Central memory CD4-positive, alpha-beta T cell (primary cell): ENCODE data around the gene LRRC4C.
"Not testable (repeated sequence)": the region's sequence is repeated elsewhere in the genome, so short reads cannot be mapped to it uniquely, and the experiment has no call there.

Experiments
- DNase-seq: peaks from one replicate; pipeline ENCODE4 v3.0.0; 2022

LRRC4C gene

GRCh38 chr11:41110527-41110926, 348.9 kb downstream of the LRRC4C start:
- DNase-seq: no peak

DNA sequence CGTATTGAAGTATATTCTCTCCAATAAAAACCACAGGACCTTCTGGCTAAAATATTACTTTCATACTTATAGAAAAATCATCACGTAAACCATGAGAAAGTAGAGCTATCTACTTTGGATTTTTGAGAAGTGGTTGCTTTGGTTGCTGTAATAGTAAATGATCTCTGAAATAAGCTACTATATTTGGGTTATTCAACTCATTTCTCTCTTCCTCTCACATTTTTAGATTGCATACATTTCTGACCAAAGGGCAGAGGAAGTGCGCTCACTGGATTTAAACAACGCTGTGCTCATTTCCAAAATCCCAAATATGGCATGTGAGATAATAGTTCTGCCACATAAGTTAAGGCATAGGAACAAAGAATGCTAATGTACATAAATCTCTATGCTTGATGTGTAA, 357.0 kb downstream of the LRRC4C start:
- DNase-seq: no peak

DNA sequence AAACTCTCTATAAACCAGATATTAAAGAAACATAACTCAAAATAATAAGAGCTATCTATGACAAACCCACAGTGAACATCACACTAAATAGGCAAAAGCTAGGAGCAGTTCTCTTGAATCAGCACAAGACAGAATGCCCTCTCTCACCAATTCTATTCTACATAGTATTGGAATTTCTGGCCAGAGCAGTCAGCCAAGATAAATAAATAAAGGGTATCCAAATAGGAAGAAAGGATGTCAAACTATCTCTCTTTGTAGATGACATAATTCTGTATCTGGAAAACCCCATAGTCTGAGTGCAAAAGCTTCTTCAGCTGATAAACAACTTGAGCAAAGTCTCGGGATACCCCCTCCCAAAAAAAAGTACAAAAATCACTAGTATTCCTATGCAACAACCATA, 359.8 kb downstream of the LRRC4C start:
- no peak for DNase-seq

DNA sequence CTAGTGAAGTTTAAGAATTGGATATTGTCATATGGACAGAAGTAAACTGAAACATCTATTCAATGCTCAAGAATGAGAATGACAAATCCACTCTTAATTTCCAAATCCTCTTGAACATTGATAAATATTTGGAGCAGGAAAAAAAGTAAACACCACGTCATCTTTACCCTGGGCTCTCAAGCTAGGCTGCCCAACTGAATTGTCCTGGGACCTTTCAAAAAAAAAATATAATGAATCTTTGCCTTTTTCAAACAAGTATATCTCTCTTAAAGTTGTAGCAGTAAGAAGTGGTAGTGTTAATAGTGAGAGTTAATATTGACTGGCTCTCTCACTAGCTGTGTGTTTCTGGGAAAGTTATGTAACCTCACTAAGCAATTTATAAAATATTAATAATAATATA, 374.3 kb downstream of the LRRC4C start:
- DNase-seq: no peak

- no peak for DNase-seq
These were observed 377.6 kb downstream of the LRRC4C start for GRCh38 chr11:41081756-41082285.

- DNase-seq: no peak
These were observed 385.1 kb downstream of the LRRC4C start for GRCh38 chr11:41074318-41074717.

- no peak for DNase-seq
These were observed 394.0 kb downstream of the LRRC4C start for GRCh38 chr11:41065432-41065831.

DNA sequence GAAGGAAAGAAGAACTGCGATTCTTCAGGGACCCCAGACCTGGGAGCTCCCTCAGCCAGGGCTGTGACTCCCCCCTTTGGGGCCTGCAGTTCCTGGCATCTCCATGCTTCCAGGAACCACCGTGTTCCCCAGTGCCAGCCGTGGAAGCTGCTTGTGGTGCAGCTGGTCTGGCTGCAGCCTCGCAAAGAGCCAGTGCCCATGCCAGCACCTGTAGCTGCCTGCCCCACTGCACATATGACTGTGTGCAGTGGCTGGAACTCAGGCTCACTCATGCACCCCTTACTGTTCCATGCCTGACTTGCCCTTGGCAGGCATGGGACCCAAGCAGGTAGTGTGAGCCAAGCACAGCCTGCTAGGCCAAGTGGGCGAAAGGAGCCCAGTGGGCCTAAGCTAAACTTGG, 401.3 kb downstream of the LRRC4C start:
- DNase-seq: no peak

GRCh38 chr11:41056892-41057569, 402.4 kb downstream of the LRRC4C start:
- DNase-seq: no peak

DNA sequence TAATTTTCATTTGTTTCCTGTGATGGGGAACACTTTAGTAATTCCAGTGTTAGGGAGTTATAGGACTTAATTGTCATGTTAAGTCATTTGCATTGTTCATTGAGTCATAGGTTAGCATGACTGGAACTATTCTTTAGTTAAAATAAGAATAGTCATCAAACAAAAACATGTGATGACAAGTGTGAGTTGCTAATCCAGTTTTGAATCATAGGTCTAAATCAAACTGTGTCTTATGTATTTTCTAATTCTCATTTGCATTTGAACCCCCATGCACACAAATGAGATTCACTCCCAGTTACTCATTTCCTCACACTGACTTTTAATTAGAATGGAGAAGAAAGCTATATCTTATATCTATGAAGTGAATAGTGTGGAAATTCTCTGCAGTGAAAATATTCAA, 405.6 kb downstream of the LRRC4C start:
- no peak for DNase-seq

DNA sequence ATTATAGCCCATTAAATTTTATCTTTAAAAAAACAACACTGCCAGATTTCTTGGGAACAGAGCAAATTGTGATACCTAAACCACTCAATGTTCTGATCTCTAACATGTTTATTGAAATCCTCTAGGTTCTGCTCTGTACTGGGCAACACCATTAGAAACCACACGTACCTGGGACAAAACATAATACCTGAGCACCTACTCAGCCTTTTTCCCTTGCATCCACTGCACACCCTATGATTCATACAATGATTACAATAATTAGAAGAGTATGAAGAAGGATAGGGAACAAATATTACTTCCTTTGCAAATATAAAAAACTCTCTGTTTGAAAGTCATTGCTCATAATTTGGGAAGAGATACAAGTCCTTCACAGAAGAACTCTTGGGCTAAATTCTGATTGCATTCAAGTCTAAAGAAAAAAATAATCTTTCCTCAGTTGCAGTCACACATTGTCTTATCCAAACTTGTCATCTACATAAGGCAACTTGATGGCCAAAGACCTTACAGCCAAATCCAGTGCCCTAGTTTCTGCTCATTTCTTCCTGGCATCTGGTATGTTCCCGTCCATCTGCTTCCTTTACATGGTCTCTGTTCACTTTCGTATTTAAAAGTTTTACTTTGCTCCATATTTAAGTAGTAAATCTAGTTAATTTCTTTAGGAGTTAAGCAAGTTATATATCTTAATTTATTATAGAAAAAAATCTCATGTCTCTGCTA, 407.4 kb downstream of the LRRC4C start:
- no peak for DNase-seq

DNA sequence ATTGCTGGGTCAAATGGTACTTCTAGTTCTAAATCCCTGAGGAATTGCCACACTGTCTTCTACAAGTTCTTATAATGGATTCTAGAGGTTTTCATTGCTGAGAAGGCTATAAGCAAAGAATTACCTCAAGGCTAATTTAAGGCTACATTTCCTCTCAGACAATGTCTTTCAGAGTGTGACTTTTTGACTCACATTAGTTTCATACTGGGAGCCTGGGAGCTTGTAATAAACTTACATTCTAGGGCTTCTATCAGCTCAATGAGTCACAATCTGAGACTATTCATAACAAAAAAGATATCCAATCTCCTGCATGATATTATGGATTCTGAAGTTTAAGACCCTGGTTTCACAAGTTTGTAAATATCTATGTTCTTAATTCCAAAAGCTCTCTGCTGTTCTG, 408.7 kb downstream of the LRRC4C start:
- DNase-seq: no peak

- no peak for DNase-seq
These were observed 412.2 kb downstream of the LRRC4C start for GRCh38 chr11:41047229-41047628.

DNA sequence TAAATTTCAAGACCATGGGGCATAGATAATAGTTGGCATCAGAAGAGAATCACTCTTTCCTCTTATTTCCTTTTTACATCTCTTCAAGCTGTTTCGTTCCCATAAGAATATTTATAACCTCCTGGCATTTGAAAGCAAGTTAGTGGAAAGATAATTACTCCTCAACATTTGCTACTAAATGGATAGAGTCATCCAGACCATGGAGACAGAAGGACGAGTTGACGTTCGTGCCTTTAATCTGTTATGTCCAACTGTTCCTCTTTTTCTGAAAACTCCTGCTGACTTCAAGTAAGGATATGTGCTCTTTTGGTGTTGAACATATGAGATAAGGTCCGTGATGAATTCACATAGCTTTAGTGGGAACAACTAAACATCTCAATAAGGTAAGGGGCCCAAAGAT, 414.2 kb downstream of the LRRC4C start:
- DNase-seq: no peak

- DNase-seq: no peak
These were observed 414.7 kb downstream of the LRRC4C start for GRCh38 chr11:41044747-41045146.

- no peak for DNase-seq
These were observed 416.8 kb downstream of the LRRC4C start for GRCh38 chr11:41042688-41043087.

DNA sequence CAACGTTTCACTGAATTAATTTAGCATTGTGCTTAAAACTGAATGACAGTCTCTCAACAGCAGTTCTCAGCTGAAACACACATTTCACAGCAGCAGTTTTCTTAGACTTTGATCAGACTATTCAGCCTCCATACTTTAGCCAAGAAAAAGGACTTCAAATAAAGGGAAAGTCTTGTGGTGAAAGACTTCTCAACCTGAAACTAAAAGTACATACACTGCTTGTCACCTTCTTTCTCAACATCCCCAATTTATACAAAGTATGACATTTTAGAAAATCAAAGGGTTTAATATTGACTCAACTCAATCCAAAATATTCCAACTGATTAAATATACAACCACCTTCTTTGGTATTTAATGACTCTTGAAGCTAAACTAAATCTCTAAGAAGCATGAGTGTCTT, 419.0 kb downstream of the LRRC4C start:
- DNase-seq: no peak

DNA sequence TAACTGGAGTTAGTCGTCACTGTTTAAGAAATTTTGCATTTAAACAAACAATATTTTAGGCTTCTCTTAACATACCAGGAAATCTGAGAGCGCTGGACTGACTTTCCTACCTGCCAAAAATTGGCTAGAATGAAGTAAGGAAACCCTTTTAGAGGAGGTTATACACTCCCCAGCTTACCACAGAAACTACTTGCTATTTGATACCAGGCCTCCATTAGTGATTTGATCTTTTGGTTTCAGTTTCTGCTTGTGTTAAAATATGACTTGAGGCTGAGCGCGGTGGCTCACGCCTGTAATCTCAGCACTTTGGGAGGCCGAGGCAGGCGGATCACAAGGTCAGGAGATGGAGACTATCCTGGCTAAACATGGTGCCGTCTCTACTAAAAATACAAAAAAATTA, 419.9 kb downstream of the LRRC4C start:
- no peak for DNase-seq

- DNase-seq: no peak
These were observed 427.8 kb downstream of the LRRC4C start for GRCh38 chr11:41031551-41032060.

- no peak for DNase-seq
These were observed 439.2 kb downstream of the LRRC4C start for GRCh38 chr11:41020259-41020658.

GRCh38 chr11:41019666-41020065, 439.8 kb downstream of the LRRC4C start:
- DNase-seq: not testable (repeated sequence)

- no peak for DNase-seq
These were observed 441.2 kb downstream of the LRRC4C start for GRCh38 chr11:41018224-41018623.

- no peak for DNase-seq
These were observed 448.9 kb downstream of the LRRC4C start for GRCh38 chr11:41010361-41011050.

DNA sequence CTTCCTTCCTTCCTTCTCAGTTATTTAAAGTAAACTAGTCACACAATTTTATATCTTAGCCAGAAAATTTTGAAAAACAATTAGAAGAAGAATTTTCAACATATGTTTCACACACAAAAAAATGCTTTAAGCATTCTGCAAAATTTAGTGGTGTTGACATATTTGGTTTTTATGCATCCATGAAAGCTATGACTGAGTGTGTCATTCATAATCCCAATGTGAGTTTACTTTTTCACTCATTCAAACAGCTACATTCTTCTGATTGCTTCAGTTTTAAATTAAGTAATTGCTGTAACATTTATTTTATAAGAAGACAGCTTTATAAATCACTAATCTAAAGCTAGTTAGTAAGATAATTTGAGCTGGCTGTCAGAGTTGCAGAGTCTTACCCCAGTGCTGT, 453.5 kb downstream of the LRRC4C start:
- no peak for DNase-seq
